ENCODE results near the gene TGFBR1.

Gene TGFBR1

DNA sequence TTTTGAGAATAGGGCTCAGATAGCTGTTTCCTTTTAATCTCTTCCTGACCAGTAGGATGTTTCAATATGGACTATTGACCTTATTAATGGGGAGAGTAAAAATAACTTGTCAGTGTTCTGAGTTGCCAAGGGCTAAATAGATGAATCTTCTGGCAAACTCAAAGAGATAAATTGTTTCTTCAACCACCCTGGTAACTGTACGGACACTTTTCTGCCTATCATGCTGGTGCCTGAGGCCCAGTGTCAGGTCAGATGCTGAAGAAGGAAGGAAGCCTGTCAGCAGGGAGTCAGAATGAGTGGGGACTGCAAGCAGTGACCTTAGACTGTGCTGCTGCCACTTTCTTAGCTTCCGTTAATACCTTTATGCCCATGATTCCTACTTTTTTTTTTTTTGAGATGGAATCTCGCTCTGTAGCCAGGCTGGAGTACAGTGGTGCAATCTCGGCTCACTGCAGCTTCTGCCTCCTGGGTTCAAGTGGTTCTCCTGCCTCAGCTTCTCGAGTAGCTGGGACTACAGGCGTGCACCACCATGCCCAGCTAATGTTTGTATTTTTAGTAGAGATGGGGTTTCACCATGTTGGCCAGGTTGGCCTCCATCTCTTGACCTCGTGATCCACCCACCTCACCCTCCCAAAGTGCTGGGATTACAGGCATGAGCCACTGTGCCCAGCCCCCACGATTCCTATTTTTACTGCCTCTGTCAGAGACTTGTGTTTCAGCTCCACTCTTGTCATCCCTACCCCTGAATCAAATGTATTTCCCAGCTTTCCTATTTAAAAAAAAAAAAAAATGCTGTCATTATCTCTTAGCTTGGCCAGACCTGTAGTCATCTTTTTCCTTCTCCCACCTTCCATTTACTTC, 33.7 kb downstream of the TGFBR1 start:
- DNase-seq = no peak

DNA sequence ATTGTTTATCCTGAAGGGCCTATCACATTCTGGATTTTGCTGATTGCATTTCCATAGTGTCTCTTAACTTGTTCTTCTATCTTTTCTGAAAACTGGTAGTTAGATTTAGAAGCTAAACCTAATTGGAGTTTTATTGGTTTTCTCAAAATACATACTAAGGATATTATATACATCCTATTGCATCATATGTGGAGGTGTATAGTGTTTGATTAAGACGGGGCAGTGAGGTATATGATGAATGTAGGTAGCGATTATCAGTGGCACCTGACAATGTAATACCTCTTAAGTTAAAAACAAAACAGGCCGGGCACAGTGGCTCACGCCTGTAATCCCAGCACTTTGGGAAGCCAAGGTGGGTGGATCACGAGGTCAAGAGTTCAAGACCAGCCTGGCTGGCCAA, 35.0 kb downstream of the TGFBR1 start:
- no peak for DNase-seq

DNA sequence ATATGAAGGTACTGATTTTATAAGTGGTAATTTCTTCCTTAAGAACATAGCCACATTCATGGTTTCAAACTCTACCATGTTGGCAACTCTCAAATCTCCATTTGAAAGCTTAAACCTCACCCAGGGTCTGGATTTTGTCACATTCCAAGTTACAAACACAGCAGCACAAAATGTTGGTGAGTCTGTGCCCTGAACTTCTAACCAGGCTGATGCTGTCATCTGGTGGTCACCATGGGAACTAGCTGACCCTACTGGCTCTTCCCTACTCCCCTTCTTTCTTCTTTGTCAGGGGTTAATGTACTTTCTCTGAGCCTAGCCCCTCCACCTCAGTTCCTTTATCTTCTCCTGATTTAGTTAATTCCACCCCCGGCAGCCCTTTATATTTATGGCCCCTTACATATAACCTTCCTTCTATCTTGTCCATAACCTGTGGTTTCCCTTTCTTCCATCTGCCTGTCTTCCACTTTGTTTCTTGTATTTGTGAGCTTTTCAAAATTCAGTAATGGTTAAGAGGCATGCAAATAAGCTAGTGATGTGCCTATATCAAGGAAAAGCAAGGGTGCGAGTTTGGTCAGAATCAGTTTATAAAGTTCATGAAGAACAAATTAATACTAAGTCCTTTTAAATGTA, 35.9 kb downstream of the TGFBR1 start:
- peak; percentile 43 for DNase-seq

DNA sequence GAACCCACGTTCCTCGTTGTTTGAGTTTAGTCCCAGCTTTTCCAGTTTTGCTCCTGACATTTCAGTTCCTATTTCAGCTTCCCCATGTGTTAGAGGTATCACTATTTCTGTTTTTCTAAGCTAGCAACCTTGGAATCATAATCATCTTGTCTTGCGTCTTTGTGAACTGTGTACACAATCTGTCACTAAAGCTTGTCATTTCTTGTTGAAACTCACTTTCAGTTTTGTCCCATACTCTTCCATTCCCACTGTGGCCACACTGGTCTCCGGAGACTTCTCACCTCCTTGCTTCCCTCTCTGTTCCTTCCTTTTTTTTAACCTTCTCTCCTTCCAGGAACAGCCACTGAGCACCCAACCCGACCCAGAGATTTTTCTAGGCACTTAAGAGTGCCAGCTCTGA, 36.9 kb downstream of the TGFBR1 start:
- no peak for DNase-seq

DNA sequence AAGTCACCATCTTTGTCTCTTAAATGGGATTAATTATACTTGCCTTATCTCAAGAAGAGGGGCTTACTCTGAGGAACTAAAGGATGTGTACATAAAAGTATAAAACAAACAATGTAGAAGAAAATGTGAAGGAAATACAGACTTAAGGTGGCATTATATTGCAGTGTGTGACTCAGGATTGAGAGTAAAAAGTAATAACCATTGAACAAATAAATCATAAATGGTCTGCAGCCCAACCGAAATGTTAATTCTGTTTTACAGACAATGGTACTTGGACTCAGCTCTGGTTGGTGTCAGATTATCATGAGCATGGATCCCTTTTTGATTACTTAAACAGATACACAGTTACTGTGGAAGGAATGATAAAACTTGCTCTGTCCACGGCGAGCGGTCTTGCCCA, 37.4 kb downstream of the TGFBR1 start:
- DNase-seq = no peak

DNA sequence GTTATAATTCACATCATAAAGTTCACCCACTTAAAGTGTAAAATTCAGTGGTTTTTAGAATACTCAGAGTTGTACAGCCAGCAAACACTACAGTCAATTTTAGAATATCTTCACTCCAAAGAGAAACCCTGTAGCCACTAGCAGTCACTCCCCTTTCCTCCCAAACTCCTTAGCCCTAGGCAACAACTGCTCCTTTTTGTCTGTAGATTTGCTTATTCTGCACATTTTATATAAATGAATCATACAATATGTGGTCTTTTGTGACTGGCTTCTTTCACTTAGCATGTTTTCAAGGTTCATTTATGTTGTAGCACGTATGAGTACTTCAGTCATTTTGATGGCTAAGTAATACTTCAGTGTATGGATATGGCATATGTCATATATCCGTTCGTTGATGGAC, 38.7 kb downstream of the TGFBR1 start:
- DNase-seq = no peak

DNA sequence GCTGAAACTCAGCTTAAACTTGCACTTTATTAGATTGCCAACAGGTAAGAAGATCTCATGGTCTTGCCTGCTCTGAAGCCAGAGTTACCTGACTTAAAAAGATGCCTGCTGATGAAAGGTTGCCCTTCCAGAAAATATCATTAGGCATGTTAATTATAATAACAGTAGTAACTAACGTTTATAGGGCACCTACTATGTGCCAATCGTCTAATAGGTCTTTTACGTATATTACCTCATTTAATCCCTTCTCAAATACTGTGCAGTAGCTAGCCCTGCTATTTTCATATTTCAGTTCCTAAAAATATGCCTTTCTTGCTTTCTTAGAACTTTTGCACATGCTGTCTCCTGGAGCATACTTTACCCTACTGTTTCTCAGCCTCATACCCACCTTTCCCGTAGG, 40.1 kb downstream of the TGFBR1 start:
- DNase-seq = no peak

DNA sequence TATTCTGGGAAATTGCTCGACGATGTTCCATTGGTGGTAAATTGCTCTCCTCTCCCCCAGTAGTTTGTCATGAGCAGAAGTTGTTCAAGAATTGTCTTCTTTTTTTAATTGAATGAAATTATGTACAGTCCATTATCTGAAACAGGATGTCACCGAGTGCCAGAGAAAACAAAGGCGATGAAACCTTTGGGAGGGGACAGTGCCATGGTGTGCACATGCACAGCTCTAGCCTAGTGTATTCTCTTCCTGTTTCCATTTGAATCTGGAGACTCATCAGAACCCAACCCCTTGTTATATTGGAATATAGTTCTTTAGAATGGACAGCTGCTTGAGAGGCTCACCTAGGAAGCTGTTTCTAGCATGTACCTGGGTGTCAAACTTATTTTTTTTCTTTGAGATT, 41.7 kb downstream of the TGFBR1 start:
- no peak for DNase-seq

DNA sequence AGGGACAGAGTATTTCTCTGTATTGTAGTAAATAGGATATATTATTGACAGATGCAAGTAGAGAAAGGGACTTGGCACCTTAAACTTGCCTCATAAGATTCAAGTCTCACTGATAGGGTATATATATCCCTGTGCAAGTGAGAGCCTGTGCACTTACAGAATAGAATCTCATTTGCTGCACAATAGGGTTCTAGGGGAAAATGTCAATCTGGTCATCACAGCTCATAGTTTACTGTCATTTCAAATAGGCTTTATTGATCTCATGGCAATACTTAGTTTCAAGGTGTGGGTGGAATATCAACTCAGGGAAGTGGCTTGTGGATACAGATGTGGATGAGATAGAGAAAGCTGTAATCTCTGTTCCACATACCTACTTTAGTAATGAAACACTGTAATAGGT, 42.3 kb downstream of the TGFBR1 start:
- no peak for DNase-seq

DNA sequence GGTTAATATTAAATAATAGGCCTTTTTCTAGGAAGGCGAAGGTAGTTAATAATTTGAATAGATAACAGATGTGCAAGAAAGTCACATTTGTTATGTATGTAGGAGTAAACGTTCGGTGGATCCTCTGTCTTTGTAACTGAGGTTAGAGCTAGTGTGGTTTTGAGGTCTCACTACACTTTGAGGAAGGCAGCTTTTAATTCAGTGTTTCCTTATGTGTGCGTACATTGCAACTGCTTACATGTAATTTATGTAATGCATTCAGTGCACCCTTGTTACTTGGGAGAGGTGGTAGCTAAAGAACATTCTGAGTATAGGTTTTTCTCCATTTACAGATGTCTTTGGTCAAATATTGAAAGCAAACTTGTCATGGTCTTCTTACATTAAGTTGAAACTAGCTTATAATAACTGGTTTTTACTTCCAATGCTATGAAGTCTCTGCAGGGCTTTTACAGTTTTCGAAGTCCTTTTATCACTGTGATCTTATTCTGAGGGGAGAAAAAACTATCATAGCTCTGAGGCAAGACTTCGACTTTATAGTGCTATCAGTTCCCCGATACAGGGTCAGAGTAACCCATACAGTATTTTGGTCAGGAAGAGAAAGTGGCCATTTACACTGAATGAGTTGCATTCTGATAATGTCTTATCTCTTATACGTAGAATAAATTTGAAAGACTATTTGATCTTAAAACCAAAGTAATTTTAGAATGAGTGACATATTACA, 45.7 kb downstream of the TGFBR1 start:
- DNase-seq = peak; percentile 11

DNA sequence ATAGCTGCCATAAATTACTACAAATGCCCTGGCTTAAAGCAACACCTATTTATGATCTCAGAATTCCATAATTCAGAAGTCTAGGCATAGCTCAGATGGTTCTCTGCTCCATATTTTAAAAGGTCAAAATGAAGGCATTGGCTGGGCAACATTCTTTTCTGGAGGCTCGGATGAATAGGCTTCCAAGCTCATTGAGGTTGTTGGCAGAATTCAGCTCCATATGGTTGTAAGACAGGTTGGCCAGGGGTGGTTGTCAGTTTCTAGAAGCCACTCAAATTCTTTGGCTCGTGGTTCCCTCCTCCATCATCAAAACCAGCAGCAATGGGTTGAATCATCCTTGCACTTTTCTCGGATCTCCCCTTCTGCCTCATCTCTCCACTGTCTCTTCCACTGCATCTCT, 49.4 kb downstream of the TGFBR1 start:
- no peak for DNase-seq

DNA sequence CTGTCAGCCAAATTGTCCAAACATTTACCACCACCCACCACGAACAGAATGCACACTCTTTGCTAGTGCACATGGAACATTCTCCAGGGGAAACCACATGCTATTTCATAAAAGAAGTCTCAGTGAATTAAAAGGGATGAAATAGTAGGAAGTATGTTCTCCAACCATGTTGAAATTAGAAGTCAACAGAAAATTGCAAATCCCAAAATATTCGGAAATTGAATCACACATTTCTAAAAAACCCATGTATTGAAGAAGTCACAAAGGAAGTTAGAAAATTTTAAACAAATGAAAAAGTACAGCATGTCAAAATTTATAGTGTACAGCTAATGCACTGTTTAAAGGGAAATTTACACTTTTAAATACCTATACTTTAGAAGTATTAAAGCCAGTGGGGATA, 50.8 kb downstream of the TGFBR1 start:
- DNase-seq = no peak

DNA sequence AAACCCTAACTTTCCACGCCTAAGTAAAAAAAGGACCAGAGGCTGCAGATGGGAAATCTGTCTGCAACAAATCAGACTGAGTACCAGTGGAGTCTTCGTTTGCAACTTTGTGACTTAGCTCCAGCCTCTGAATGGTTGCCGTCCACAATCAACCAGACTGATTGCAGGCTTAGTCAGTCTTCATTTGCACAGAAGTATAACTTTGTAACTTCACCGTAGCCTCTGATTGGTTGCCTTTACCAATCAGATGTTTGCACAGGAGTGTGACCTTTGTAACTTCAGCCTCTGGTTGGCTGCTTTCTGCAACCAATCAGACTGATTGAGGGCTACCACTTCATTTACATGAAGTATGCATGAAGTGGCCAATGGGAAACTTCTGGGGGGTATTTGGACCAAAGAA, 53.7 kb downstream of the TGFBR1 start:
- DNase-seq = no peak

DNA sequence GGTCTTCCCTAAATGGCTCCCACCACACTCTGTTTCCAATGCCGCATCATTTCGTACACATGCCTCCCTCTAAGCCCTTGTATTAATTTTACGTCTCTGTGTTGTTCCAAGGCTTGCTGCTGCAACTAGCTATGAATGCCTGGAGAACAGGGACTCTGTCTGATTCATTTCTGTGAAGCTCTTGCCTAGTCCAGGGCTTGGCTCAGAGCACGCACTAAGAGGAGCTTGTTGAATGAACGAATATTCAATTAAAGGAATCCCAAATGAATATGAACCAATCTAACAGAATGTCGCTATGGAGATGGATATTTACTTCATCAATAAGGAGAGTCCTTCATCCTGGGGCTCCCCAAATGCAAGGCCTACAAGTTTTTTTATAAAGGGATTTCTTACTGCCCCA, 55.3 kb downstream of the TGFBR1 start:
- no peak for DNase-seq

DNA sequence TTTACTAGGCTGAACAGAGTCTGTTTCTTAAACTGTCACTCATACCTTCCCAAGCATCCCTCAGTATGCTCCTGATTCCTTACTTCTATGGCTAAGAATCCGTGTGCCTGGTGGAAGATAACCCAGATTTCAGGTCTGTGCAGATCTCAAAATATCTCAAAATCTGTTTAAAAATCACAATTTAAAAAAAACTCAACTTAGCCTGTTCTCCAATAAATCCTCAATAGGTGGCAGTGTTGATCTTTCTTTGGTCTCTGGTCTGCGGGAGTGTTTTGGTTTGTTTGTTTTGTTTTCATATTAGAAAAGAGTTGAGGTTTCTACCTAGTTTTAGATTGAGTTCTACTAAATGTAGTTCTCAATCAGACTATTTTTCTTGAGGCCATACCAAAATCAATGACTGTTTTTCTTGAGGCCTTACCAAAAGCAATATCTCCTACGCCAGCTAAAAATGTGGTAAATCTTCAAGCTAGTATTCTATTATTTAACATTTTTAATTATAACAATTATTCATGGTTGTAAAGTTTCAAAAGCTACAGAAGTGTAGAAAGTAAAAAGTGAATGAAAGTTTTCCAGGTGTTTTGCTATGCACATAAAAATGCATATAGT, 57.9 kb downstream of the TGFBR1 start:
- no peak for DNase-seq

DNA sequence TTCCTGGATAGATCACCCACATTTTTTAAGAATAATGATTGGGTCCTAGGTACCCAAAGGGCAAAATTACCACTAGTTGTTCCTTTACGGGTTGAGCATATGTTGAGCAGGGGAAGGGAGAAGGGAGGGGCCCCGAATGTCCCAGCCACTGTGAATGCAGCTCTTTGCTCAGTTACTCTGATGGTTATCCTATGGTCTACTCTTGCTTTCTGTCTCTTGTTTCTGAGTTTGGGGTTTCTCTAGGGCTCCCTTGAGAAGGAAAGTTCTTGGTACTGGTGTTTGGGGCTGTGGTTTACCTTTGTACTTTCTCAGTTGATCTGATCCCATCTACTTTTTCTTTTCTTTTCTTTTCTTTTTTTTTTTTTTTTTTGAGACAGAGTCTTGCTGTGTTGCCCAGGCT, 61.2 kb downstream of the TGFBR1 start:
- no peak for DNase-seq

DNA sequence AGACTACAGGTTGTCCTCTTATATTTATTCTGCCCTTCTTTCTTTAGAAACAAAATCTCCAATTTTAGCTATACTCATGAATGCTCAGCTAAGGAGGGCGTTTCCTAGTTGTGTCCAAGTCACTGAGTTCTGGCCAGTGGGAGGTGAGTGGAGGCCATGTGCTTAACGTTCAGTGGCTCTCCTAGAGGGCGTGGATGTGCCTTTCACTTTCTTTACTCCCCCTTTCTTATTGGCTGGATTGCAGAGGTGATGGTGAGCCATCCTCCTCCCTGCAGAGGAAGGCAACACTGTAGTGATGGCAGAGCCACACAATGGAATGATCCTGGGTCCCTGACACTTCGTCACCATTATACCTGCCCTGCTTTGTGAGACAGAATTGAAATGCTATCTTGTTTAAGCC, 62.2 kb downstream of the TGFBR1 start:
- DNase-seq = no peak

DNA sequence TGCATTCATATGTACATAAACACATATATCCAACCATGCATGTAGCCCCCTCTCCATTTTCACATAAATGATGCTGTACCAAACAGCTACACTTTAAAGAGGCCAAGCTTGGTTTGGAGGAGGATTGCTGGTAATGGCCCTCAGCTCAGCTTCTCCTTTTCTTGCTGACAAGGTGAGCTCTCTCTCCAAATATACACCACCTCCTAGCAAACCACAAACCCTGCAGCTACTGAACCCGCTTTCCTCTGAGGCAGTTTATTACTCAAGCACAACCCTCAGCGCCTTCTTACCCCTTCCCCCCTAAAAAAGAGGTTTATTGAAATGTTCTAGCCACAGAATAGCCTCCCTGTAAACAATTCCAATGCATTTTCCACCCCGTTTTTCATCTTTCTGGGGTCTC, 62.8 kb downstream of the TGFBR1 start:
- DNase-seq = no peak

DNA sequence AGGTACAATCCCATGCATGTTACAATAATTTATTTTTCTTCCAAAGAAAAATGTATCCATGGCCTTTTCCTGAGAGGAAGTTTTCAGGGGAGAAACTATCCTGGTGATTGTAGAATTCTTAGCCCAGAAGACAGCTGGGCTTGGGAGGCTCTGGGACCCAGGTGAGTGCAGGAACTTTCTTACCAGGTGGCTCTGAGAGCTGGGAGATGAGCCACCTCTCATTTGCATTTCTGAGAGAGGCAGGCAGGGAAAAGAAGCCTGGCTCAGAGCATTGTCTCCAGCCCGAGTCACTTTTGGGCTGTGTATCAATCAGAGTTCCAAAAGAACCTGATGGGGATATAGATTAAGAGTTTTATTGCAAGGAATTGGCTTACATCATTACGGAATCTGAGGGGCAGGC, 64.2 kb downstream of the TGFBR1 start:
- no peak for DNase-seq

DNA sequence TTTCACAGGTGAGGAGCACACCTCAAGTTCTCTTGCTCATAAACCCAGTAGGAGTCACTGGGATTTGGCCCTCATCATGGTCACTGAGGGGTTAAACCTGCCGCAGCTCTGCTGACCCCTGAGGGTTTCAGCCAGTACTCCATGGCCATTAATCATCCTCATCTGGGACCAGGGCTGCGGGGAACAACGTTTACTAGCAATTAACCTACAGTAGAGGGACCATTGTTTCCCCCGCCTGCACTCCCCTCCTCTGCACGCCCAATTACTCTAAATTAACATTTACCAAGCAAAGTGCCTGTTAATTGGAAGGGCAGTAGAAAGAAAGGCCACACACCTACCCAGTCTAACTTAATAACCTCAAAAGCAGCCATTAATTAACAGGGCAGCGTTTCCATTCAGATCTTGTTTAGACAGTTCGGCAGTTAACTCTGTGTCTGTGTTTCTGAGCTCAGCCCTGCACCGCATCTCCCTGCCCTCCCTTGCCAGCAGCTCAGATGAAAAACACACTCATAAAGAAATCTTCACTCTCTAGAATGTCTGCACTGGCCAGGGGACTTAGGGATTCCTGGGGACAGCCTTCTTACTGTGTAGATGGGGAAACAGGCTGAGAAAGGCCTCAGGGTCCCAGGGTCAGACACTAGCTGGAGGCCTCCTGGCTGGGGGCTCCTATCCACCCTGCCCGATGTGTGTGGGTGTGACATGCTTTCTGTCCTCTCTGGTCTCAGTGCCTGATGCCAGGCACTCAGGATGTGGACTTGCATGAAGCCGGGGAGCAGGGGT, 65.3 kb downstream of the TGFBR1 start:
- no peak for DNase-seq

DNA sequence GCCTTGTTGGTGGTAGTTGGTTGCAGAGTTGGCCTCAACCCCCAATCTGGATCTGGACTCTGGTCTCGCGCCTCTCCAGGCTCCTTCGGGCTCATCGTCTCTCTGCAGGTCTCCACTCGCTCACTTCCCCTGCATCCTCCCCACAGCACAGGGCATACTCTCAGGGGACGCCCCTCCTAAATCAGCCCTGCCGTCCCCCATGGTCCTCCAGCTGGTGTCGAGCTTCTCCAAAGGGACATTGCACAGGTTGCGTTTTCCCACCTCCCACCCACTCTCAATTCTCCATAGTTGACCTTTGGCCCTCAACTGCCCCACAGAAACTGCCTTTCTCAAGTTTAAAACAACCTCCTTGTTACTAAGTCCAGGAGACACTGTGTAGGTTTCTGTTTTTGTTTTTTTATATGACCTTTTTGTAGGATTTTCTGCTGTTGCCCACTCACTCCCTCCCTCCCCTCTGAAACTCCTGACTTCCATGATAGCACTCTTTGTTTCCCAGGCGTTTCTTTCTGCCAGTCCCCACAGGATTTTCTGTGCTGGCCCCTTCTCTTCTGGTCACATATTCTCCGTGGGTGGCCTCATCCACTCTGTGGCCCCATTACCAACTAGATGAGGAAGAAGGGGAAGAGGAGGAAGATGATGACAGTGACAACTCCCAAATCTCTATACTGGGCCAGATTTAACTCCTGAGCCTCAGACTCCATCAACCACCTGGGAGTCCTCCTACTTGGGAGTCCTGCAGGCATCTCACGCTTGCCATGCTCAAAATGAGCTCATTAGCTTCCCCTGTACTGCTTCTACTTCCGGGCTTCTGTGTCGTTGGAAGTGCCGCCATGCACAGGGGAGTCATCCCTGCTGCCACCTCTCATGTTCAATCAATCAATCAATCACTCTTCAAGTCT, 66.6 kb downstream of the TGFBR1 start:
- no peak for DNase-seq

All from central memory CD4-positive, alpha-beta T cell (primary cell).